SU-DHL-6 (cell line): ENCODE results near the gene SETDB2.

ENCODE experiments used
- H2AFZ ChIP-seq: fragments of 200-600 bp; sonication (generic); 2 replicates; pipeline ENCODE4 v1.6.1; 2014; ENCODE audit warnings: low read depth, mild to moderate bottlenecking, moderate library complexity, mixed read lengths, antibody characterized with exemption, low read length; ENCODE audit not compliant: severe bottlenecking
- H3F3A ChIP-seq: fragments of 200-600 bp; shearing (Covaris generic); 2 replicates; pipeline ENCODE4 v1.6.0; 2016; ENCODE audit warnings: antibody characterized with exemption, mild to moderate bottlenecking; ENCODE audit not compliant: insufficient read depth
- H3K27ac ChIP-seq: fragments of 200-600 bp; sonication (generic); 2 replicates; pipeline ENCODE4 v1.5.1; 2016; ENCODE audit warnings: low read depth, mild to moderate bottlenecking, low read length, moderate library complexity, mixed read lengths
- H3K27me3 ChIP-seq: fragments of 200-600 bp; sonication (generic), shearing (Covaris generic); 2 replicates; pipeline ENCODE4 v1.6.0; 2014; ENCODE audit warnings: mild to moderate bottlenecking, low read length
- H3K36me3 ChIP-seq: fragments of 200-600 bp; sonication (generic); 2 replicates; pipeline ENCODE4 v1.6.1; 2014; ENCODE audit warnings: mild to moderate bottlenecking, low read length, mixed read lengths
- H3K4me2 ChIP-seq: fragments of 300-600, 200-600 bp; shearing (Covaris generic), sonication (generic); 2 replicates; pipeline ENCODE4 v1.6.0; 2014; ENCODE audit warnings: low read length, low read depth, mild to moderate bottlenecking; ENCODE audit not compliant: poor library complexity, severe bottlenecking
- H3K4me3 ChIP-seq: fragments of 200-600 bp; sonication (generic); 2 replicates; pipeline ENCODE4 v1.5.1; 2014; ENCODE audit warnings: antibody characterized with exemption, low read length, mild to moderate bottlenecking, mixed read lengths; ENCODE audit not compliant: insufficient read depth, poor library complexity, severe bottlenecking
- H3K79me2 ChIP-seq: fragments of 200-600 bp; sonication (generic); 2 replicates; pipeline ENCODE4 v1.6.1; 2014; ENCODE audit warnings: mild to moderate bottlenecking, low read length, moderate library complexity; ENCODE audit not compliant: insufficient read depth
- H3K9ac ChIP-seq: fragments of 200-600 bp; sonication (generic); 2 replicates; pipeline ENCODE4 v1.7.0; 2014; ENCODE audit warnings: mild to moderate bottlenecking, low read length
- H3K9me2 ChIP-seq: fragments of 200-600 bp; sonication (generic); replicated peaks from 2 replicates; pipeline ENCODE4 v1.6.1; 2014; ENCODE audit warnings: low read length; ENCODE audit not compliant: insufficient read depth
- H3K9me3 ChIP-seq: fragments of 200-600 bp; sonication (generic); 2 replicates; pipeline ENCODE4 v1.6.1; 2014; ENCODE audit warnings: low read length, mixed read lengths; ENCODE audit not compliant: insufficient read depth
- H4K20me1 ChIP-seq: fragments of 200-600 bp; sonication (generic); 2 replicates; pipeline ENCODE4 v1.6.1; 2014; ENCODE audit warnings: low read depth, mild to moderate bottlenecking, antibody characterized with exemption, low read length, moderate library complexity, mixed read lengths
- EZH2phosphoT487 ChIP-seq: fragments of 200-600 bp; sonication (generic), shearing (Covaris generic); conservative IDR thresholded peaks from 2 replicates; pipeline ENCODE4 v1.6.1; 2018; ENCODE audit warnings: mild to moderate bottlenecking, antibody characterized with exemption, low read length, moderate library complexity, mixed read lengths
- TF ChIP-seq, protein P1 (sequence below): fragments of 200-600 bp; sonication (generic); IDR thresholded peaks from one replicate; pipeline ENCODE4 v1.5.1; 2017; ENCODE audit warnings: antibody characterized with exemption, mild to moderate bottlenecking, low read length, moderate library complexity; ENCODE audit not compliant: insufficient read depth, poor library complexity, severe bottlenecking

Gene SETDB2

DNA sequence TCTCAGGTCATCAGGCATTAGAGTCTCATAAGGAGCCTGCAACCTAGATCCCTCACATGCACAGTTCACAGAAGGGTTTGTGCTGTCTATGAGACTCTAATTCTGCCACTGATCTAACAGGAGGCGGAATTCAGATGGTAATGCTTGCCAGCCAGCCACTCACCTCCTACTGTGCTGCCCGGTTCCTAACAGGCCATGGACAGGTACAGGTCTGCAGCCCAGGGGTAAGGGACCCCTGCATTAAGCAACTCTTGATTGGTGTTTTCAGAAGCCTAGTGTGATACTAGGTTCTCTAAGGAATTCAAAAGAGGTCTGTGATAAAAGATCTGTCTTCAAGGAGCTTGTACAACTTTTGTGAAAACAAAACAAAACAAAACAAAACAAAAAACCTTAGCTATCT, 31.3 kb upstream of the SETDB2 start:
- no peak overlapping the region for H3K27ac ChIP-seq
- H3F3A ChIP-seq = no peaks in the 10 kb centered on the region
- no peak overlapping the region for H2AFZ ChIP-seq
- no peak for TF ChIP-seq EZH2phosphoT487
- no peak overlapping the region for H3K4me3 ChIP-seq
- H3K9me3 ChIP-seq = no peaks in the 10 kb centered on the region
- no peaks in the 10 kb centered on the region for H4K20me1 ChIP-seq
- no peaks in the 10 kb centered on the region for H3K36me3 ChIP-seq
- H3K4me2 ChIP-seq = no peak overlapping the region
- no peaks in the 10 kb centered on the region for H3K79me2 ChIP-seq
- H3K9me2 ChIP-seq = no peaks in the 10 kb centered on the region
- H3K27me3 ChIP-seq = no peaks in the 10 kb centered on the region
- no peak overlapping the region for H3K9ac ChIP-seq

DNA sequence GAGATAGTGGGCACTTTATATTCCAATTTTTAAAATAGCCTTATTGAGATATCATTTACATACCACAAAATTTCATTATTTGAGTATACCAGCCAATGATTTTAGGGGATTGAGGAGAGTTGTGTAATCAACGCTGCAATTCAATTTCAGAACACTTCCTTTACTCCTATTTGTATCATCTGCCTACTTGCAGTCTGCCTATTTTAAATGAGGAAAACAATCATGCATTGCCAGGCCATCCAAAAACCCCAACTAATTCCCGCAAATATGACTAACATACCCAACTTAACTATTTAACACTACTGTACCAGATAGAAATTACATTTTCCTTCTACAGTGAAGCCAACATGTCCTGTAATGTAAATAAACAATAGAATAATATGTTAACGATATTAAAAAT, 26.9 kb upstream of the SETDB2 start:
- no peaks in the 10 kb centered on the region for H3K9me2 ChIP-seq
- no peaks in the 10 kb centered on the region for H3K79me2 ChIP-seq
- H3K4me3 ChIP-seq = no peak overlapping the region
- no peaks in the 10 kb centered on the region for H3K9me3 ChIP-seq
- no peak overlapping the region for H3K4me2 ChIP-seq
- TF ChIP-seq, protein P1, sequence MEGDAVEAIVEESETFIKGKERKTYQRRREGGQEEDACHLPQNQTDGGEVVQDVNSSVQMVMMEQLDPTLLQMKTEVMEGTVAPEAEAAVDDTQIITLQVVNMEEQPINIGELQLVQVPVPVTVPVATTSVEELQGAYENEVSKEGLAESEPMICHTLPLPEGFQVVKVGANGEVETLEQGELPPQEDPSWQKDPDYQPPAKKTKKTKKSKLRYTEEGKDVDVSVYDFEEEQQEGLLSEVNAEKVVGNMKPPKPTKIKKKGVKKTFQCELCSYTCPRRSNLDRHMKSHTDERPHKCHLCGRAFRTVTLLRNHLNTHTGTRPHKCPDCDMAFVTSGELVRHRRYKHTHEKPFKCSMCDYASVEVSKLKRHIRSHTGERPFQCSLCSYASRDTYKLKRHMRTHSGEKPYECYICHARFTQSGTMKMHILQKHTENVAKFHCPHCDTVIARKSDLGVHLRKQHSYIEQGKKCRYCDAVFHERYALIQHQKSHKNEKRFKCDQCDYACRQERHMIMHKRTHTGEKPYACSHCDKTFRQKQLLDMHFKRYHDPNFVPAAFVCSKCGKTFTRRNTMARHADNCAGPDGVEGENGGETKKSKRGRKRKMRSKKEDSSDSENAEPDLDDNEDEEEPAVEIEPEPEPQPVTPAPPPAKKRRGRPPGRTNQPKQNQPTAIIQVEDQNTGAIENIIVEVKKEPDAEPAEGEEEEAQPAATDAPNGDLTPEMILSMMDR = no peak
- TF ChIP-seq EZH2phosphoT487 = no peak
- 0 out of 2 replicates have a peak, but pooled peaks cover 4% of the 10 kb centered on the region for H3F3A ChIP-seq
- no peaks in the 10 kb centered on the region for H3K36me3 ChIP-seq
- H3K27me3 ChIP-seq = no peaks in the 10 kb centered on the region
- H3K9ac ChIP-seq = no peak overlapping the region
- no peaks in the 10 kb centered on the region for H4K20me1 ChIP-seq
- H3K27ac ChIP-seq = no peak overlapping the region
- no peak overlapping the region for H2AFZ ChIP-seq

DNA sequence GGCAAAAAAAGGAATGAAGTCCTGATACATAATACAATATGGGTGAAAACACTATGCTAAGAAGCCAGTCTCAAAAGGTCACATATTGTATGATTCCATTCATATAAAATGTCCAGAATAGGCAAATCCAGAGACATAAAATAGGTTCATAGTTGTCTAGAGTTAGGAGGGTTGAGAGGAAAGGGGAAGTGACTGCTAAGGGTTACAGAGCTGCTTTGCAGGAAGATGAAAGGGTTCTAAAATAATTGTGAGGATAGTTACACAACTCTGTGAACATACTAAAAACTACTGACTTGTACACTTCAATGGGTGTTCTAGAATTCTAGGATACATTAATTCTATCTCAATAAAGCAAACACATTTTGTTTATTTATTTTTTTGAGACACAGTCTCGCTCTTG, 25.9 kb upstream of the SETDB2 start:
- no peak overlapping the region for H3K4me3 ChIP-seq
- no peak overlapping the region for H3K9ac ChIP-seq
- no peaks in the 10 kb centered on the region for H3K36me3 ChIP-seq
- no peaks in the 10 kb centered on the region for H3K9me2 ChIP-seq
- no peaks in the 10 kb centered on the region for H3K27me3 ChIP-seq
- H3K4me2 ChIP-seq = no peak overlapping the region
- H3F3A ChIP-seq = 0 out of 2 replicates have a peak, but pooled peaks cover 4% of the 10 kb centered on the region
- no peaks in the 10 kb centered on the region for H4K20me1 ChIP-seq
- no peak for TF ChIP-seq EZH2phosphoT487
- TF ChIP-seq, protein P1 = no peak
- no peaks in the 10 kb centered on the region for H3K9me3 ChIP-seq
- H3K27ac ChIP-seq = no peak overlapping the region
- H2AFZ ChIP-seq = no peak overlapping the region
- no peaks in the 10 kb centered on the region for H3K79me2 ChIP-seq

DNA sequence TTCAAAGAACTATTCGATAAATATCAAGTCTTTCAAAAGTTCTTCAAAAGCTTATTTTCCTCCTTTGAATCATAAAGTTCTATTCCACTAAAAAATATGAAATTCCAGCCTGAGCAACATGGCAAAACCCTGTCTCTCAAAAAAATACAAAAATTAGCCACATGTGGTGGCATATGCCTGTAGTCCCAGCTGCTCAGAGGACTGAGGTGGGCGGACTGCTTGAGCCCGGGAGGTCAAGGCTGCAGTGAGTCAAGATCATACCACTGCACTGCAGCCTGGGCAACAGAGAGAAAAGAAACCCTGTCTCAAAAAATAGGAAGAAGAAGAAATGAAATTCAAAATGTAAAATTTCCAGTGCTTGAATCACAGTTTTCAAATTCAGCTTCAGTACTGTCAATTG, 24.8 kb upstream of the SETDB2 start:
- no peaks in the 10 kb centered on the region for H3K9me2 ChIP-seq
- no peaks in the 10 kb centered on the region for H4K20me1 ChIP-seq
- H3K79me2 ChIP-seq = no peaks in the 10 kb centered on the region
- H3F3A ChIP-seq = 0 out of 2 replicates have a peak, but pooled peaks cover 4% of the 10 kb centered on the region
- no peak overlapping the region for H3K4me3 ChIP-seq
- no peaks in the 10 kb centered on the region for H3K36me3 ChIP-seq
- H3K9me3 ChIP-seq = no peaks in the 10 kb centered on the region
- H3K4me2 ChIP-seq = no peak overlapping the region
- H2AFZ ChIP-seq = no peak overlapping the region
- H3K9ac ChIP-seq = no peak overlapping the region
- TF ChIP-seq, protein P1 = no peak
- no peak for TF ChIP-seq EZH2phosphoT487
- no peak overlapping the region for H3K27ac ChIP-seq
- no peaks in the 10 kb centered on the region for H3K27me3 ChIP-seq
